Hippocampal formation (tissue), 2 donors: ENCODE data around the gene ZCCHC14.

ENCODE experiments used
- DNase-seq, 2 donors: peaks; one replicate each; lab custom pipeline; 2025; lab: John Stamatoyannopoulos, UW

Gene ZCCHC14

DNA sequence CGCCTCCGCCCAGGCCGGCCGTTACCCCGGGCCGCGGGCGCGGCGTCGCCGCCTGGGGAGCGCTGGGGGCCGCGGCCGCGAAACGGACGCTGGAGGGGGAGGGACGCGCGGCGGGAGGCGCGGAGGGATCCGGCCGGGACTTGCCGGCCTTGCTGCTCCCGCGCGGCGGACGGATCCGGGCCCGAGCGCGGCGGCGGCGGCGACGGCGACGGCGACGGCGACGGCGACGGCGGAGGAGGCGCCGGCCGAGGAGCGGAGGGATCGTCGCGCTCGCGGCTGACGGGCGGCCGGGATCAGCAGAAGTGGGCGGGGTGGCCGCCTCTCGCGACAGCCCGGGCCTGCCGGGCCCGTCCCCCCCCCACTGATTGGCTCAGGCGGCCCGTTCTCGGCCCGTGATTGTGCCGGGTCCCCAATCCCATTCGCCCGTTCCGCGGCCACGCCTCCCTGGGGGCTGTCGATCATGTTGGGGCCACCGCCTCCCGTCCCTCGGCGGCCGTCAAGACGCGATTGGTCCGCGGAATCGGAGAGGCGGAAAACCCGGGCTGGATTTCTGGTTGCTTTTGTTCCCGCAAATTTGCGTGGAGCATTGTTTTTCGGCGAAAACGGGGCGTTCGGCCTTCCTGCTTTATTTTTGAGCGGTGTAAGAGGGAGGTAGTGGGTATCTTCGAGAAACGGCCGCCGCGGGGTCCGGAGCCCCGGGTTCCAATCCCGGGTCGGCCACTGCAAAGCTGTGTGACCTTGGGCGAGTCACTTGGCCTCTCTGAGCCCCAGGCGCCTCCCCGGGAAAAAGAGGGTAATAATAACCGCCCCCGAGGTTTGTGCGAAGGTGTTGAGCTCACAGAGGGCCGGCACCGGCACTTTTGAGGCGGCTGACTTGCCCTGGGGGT, at the start of gene ZCCHC14:
TSS of gene ZCCHC14 (minus strand) at position 304 of the 887 bp plus-strand sequence. CDS start 786 bp downstream, outside the sequence.
- DNase-seq, result peak; percentile 96 to 98

DNA sequence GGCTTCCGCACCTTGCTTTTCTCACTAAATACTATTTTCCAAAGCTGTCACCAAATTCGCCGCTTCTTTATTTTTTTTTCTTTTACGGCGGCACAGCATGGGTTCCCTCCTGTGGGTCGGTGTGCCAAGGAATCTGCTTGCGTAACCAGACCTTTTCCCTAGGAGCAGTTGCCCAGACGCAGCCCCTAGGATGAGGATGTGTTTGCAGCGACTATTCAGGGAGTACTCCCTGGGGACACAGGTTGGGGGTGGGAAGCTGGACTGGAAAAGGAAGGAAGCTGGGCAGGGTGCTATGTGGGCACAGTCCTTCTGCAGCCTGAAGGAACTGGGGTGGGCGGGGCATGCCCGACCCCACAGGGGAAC, 49.0 kb upstream of the ZCCHC14 start:
- no peak for DNase-seq

DNA sequence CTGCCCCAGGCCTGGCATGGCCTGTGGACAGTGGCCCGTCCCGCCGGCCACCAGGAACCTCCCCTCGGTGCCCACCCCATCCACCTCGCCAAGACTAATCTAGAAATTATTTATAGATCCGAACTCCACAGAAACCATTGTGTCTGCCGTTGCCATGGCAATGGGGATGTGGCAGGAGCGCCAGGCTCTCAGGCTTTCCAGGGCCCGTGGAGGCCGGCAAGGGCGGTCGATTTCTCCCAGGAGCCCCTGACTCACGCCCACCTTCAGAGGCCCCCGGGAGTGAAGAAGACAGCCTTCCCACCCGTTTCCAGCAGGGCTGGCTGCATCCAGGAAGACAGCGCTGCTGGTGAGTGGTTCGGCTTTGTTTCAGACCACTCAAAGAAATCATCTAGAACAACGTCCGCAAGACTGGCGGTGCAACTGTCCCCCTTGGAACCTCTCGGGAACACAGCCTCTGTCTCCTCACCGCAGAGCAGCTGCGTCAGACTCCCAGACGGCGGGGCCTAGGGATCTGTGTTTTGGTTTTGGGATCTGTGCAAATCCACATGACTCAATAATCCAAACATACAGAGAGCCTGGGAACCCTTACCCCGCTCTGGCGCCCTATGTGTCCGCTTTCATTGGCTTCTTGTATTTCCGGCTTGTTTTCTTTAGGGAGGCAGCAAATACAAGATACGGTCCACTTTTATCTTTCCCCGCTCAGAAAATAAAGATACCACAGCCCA, 48.5 kb upstream of the ZCCHC14 start:
- no peak for DNase-seq

DNA sequence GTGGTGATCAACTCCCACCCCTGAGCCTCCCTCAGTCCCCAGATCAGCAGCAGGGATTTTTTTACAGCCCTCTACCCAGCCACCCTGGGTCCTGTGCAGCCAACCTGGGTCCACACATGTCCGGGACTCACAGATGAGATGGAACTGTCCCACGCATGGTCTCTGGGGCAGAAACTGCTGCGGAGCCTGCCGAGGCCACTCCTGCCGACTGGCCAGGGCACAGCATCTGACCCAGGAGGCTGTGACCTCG, 48.0 kb upstream of the ZCCHC14 start:
- DNase-seq, result no peak

DNA sequence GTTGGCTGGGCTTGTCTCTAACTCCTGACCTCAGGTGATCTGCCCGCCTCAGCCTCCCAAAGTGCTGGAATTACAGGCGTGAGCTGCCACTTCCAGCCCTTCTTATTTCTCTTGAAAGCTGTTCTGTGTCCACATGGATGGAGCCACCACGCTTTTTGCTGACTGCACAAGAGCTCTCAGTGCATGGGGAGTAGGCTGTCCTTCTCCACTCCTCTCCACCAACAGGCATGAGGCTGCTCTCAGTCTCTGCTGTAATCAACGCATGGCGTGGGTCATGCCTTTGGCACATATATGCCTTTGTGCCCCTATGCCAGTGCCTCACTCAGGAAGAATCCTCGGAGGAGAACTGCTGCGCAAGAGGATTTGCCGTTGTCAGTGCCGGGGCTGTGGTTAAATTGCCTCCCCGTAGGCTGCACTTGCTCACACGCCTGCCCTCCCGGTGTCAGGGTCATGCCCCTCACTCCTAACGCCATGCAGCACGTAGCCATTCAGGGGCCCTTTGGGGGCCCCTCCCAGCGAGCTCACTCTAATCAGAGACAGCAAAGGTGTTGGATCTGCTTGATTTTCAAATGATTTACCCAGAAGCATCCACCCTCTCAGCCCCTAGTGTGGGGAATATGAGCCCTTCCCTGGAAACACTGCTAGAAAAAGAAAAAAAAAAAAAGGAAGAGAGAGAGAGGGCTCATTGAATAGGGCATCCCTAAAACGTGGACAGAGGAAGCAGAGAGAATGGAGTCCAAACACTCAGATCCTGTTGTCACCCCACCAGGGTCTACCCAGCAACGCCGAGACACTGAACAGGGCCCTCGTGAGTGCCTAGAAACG, 47.5 kb upstream of the ZCCHC14 start:
- peak in 1 of 2 donors; percentile 8 for DNase-seq

DNA sequence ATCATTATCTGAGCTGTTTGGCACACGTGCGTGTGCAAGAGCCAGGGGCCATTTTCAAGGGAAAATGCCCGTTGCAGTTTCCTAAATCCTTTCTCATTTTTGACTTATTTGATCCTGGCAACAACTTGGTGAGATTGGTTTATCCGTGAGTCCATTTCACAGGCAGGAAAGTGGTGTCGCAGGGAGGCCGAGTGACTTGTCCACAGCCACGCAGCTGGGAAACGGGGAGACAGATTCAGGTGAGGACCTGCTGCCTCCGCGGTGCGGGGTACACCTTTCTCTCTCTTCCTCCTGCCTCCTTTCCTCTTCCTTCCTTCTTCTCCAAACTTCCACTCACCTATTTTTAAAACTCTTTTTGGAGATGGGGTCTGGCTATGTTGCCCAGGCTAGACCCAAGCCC, 46.3 kb upstream of the ZCCHC14 start:
- DNase-seq, result no peak

DNA sequence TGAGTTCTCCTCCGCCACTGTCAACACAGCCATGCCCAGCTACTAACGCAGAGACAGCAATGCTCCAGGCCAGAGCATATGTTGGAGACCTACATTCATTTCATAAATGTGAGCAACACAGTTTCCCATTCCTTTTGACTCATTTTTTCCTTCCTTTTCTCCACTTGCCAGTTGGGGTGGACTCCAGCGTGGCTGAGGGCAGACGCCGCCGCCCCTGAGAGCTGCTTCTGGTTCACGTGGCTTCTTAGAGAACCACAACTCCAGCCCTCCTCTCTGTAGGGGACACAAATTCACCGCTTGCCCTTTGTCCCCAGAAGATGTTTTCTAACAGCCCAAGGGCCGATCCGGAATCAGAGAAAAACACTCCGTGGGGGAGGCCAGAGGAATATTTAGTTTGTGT, 45.8 kb upstream of the ZCCHC14 start:
- DNase-seq, result no peak

DNA sequence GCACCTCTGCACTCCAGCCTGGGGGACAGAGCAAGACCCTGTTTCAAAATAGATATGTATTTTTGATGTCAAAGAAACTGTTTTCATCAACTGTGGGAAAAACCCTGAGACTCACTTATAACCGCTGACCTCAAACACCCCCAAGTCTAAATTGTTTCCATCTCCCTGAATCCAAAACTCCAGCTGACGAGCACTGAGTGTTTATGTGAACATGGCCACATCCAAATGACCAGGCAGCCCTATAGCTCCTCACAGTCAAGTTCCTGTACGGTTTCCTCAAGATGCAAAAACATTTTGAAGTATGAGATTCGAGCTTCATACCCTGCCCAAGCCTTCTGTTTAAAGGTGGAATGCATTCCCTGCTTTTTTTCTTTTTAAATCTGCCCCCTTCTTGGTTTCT, 45.3 kb upstream of the ZCCHC14 start:
- no peak for DNase-seq

DNA sequence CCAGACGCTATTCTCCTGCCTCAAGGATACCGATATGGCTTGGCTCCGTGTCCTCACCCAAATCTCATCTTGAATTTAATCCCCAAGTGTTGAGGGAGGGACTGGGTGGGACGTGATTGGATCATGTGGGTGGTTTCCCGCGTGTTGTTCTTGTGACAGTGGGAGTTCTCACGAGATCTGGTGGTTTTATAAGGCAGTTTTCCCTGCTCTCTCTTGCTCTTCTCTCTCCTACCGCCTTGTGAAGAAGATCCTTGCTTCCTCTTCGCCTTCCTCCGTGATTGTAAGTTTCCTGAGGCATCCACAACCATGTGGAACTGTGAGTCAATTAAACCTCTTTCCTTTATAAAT, 43.9 kb upstream of the ZCCHC14 start:
- DNase-seq, result no peak

DNA sequence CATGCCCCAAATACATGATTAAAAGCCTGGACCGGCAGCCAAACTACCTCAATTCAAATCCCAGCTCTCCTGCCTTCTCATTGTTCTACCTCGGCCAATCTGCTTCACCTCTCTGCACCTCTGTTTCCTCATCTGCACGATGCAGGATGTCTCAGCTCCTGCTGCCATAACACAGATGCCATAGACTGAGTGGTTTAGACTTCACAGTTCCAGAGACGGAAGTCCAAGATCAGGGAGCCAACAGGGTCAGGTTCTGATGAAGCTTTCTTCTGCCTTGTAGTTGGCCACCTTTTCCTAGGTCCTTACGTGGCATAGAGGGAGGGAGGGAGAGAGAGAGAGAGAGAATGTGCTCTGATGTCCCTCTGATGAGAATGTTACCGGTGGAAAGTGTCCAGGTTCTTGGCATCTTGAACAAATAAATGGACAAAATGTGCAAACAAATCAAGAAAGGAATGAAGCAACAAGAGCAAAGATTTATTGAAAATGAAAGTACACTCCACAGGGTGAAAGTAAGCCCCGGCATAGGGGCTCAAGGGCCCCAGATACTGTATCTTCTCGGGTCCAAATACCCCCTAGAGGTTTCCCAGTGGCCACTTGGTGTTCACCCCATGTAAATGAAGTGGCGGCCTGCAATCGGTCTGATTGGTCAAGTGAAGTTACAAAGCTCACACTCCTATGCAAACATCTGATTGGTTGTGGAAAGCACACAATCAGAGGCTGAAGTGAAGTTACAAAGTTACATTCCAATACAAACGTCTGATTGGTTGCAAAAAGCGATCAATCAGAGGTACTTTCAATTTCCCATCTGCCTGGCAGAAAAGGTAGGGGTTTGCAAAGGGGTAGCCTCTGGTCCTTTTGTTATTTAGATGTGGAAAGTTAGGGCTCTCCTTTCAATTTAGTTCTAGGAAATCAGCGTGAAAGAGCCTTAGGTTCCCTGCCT, 43.3 kb upstream of the ZCCHC14 start:
- no peak for DNase-seq

DNA sequence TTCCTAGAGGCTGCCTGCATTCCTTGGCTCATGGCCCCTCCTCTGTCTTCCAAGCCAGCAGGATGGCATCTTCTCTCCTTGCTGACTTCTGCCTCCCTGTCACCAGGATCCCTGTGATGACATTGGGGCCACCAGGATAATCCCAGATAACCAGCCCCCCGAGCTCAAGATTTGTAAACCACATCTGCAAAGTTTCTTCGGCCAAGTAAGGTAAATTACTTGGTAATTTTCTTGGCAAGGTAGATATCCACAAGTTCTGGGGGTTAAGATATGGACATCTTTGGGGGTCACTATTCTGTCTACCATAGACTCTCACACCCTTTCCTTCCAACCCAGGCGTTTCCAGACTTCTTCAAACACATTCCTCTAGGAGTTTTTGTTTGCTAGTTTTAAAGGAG, 42.6 kb upstream of the ZCCHC14 start:
- DNase-seq, result no peak

DNA sequence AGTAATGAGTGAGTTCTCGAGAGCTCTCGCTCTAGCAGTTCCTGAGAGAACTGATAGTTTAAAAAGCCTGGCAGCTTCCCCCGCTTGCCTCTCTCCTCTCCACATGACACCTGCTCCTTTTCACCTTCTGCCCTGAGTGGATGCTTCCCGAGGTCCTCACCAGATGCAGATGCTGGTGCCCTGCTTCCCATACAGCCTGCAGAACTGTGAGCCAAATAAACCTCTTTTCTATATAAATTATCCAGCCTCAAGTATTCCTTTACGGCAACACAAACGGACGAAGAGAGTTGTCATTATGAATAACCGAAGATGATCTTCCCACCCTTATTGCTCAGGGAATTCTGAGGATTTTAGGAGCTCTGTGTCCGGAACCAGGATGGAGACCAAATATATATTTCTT, 41.9 kb upstream of the ZCCHC14 start:
- no peak for DNase-seq

DNA sequence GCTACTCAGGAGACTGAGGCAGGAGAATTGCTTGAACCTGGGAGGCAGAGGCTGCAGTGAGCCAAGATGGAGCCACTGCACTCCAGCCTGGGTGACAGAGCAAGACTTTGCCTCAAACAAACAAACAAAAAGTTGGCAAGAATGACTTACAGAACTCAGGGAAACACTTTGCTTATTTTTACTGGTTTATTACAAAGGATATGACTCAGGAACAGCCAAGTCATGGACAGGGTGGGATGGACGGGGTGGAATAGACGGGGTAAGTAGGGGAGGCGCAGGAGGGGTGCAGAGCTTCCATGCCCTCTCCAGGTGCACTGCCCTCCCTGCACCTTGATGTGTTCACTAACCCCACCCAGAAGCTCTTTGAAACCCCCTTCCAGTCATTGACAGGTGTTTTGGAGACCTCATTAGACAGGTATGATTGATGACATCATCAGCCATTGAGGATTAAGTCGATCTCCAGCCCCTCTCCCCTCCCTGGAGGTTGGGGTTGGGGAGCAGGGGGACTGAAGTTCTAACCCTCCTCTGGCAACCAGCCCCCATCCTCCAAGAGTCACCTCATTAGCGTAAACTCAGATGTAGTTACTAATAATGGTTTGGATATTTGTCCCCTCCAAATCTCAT, 41.3 kb upstream of the ZCCHC14 start:
- DNase-seq, result no peak

DNA sequence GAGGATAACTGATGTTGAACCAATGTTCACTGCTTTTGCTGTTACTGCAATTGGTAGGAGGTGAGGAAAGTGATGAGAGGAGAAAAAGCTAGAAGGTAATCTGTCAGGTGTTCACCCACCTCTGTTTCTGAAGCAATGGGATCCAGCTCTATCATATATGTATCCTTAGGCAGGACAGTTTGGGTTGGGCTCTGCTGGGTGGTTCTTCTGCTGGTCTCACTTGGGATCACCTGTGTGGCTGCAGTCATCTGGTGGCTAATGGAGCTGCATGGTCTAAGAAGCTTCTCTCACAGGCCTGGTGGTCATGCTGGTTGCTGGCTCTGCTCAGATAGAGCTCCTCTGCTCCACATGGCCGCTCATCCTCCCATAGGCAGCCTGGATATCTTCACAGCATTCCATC, 40.2 kb upstream of the ZCCHC14 start:
- no peak for DNase-seq

DNA sequence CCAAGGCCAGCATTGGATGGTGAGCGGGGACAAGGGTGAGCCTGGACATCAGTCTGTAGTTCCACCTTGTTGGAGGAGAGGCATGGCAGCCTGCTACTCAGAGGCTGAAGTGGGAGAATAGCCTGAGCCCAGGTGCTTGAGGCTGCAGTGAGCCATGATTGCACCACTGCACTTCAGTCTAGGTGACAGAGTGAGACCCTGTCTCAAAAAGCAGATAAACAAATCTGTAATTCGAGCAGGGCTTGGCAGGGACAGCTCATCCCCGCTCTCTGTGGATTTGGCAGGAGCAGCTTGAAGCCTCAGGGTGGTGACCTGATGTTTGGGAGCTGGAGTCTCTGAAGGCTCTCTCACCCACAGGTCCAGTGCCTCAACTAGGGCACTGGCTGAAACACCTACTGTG, 38.6 kb upstream of the ZCCHC14 start:
- DNase-seq, result no peak

DNA sequence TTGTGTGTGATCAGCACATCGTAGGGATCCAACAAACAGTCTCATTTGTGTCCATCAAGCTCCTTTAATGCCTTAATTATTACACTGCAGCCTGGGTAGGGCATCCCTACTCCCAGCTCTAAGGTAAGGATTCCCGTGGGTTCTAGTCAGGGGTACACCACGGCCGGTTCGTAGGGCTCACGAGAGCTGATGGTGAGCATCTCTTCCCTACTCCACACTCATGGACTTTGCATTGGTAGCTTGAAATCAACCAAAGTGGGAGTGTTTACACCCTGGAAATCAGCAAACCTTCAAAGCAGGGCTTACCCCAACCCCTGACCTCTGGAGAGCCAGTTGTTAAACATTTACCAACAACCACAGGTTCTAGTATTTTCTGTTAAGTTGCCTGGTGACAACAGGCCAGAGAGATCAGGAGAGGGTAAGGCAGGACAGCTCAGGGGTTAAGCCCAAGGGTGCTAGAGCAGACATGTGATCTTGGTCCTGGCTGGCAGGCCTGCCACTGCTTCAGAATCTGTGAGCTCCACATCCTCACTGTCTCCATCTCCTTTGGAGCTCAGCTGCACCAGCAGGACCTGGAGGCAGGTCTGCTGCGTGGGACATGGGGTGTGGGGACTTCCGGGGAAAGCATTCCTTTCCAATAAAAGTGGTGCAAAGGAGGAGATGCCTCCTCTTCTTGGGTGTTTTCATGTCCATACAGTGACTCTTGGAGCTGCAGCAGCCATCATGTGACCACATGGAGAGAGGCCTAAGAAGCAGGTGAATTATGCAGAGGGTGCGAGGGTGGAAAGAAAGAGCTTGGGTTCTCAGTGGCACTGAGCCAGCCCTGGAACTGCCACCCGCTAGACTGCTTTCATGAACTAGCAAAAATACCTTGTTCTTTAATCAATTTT, 36.1 kb upstream of the ZCCHC14 start:
- DNase-seq, result no peak

DNA sequence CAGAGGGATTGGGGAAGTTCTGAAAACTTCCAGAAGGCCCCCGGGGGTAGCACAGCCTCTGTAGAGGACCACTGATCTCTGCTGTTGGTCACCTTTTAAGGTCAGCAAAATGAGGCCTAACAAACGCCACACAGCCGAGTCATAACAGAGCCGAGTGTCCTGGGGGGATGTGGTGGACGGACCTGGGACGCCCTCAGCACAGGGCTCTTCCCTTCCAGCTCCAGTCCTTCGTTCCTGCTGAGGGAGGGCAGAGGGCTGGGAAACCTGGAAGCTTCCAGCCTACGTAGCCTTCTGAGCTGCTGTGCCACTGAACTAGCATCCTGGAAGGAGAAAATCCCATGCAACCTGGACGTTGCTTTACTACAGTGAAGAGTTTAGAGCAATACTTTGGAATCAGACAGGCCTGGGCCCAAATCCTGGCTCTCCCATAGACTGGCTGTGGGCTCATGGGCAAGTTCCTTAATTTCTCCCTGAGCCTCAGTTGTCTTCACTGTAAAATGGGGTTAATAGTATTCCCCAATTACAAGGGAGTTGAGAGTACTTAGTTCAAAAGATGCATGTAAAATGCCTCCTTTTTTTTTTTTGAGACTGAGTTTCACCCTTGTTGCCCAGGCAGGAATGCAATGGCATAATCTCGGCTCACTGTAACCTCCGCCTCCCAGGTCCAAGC, 34.4 kb upstream of the ZCCHC14 start:
- no peak for DNase-seq

DNA sequence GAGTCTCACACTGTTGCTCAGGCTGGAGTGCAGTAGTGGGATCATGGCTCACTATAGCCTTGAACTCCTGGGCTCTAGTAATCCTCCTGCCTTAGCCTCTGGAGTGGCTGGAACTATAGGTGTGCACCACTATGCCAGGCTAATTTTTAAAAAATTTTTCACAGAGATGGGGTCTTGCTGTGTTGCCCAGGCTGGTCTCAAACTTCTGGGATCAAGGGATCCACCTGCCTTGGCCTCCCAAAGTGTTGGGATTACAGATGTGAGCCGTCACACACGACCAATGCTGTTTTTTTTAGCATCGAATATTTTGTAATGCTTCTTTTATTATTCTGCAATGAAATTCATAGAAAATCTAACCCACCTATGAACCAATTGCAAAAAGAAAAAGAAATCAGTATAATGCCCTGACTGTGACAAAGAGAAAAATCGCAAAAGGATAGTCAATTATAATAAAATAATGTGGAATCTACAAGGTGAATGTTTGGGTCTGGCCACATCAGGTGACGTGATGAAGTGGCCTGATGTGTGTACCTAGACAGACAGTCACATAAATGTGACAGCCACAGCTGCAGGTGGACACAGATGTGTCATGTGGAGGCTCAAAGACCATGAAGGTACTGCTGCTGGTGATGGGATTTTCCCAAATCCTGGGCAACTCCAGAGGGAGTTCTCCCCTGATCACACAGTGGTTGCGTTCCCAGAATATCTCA, 33.6 kb upstream of the ZCCHC14 start:
- no peak for DNase-seq

DNA sequence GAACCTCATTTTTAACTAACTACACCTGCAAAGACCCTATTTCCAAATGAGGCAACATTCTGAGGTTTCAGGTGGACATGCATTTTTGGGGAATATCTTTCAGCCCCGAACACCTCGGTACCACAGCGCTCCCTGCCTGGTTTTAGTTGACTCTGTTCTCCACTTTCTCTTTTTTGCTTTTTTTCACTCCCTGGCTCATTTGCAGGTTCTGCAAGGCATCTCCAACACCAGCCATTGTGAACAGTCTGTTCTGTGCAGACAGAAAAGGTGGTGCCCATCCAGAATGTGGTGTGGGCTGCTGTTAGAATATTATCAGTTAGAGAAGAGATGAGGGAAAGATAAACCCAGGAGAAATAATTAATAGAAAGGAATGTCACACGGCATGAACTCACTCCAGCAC, 32.5 kb upstream of the ZCCHC14 start:
- DNase-seq, result no peak
